NCI-H1417 treated with DMSO at 0.1 percent for 48 hours (cell line): ENCODE measurements around the gene AHSA1.

Experiments used
- DNase-seq: peaks from one replicate; lab custom pipeline; 2025; lab: John Stamatoyannopoulos, UW

Gene AHSA1

DNA sequence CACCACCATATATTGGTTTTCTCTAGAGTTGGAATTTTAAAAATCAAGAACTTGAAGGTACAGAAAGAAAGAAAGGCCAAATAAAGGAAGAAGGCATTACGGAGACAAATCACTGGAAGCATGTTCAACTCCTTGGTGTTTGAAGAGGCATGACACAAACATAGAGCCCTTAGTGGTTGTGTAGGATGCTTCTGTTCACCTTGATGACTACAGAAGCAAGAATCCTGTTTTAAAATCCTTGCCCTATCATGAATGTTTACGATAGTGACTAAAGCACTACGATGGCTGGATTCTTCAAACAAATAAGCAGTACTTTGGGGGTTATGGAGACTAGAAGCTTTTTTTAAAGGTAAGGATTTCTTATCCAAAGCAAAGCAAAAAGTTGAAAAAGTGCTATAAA is 51.0 kb downstream of the AHSA1 start:
- DNase-seq: no peak

DNA sequence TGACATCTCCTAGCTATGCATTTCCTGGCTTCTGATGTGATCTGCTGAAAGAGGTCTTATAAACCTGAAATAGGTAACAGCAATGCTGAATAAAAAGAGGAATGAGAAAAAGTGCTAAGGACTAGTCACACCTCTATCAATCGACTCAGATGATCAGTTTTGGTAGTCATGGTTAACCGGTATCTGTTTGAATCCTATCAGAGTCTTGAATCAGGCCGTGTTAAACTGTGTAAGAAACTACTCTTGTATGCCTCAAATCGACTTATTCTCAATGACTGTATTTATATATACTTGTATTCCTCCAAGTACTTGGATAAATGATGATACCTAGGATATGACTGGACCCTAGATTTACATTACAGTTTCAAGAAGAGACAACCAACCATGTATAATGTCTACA is 51.5 kb downstream of the AHSA1 start:
- no peak for DNase-seq

DNA sequence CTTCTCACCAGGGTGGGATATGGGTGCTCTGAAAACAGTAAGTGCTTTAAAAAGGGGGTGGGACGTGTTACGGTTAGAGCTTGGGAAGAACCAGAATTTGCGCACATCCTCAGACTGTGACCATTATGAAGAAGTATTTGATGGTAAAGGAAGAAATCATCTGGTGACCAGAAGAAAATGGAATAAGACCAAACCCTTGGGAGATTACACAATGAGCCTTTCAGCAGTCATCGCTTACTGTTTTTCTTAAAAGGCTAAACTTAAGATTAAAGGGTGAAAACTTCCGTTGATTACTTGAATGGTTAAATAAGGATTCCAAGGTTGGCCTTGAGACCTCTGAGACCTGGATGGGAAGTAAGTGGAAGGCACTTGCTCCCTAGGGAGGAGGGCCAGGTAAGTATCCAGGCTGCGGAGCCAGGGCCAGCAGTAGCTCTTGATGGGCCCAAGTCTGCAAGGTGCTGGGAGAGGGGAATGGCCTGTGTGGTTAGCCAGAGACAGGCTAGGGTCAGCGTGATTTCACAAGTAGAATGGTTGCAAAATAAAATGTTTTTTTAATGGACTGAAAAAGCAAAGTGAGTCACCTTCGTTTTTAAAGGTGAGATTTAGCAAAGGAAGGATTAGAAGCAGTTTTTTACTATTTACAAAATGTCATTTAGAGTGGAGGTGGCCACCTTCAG is 53.7 kb downstream of the AHSA1 start:
- DNase-seq: no peak

DNA sequence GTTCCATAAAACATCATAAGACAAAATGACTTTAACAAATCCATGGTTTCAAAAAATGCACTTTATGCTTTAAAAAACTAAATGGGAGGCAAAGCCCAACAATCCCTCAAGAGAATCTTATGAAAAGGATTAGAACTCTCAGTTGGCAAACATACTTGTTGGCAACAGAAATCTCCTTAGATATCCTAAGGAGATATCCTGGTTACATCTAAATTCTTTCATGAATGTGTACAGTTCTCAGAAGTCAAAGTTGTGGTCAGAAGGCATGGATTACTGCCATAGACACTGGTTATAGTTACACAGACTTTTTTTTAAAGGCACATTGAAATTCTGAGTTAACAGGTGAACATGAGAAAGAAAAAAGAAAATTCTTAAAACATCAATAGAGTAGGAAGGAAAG is 58.2 kb downstream of the AHSA1 start:
- no peak for DNase-seq
